Gastrocnemius medialis (tissue), 4 donors: ENCODE data around the gene PBX2. TPM values are rescaled to one million over a fixed set of nuclear protein-coding genes. Genes with fewer than 3 reads are reported as not detected.

ENCODE experiments used
- ATAC-seq, 2 donors: fragments of 150-250 bp; one replicate each; pipeline ENCODE4 v1.9.1; 2016
- DNase-seq, 2 donors: peaks; one replicate each; pipeline ENCODE4 v3.0.0-alpha.2; 2019
- H3K27ac ChIP-seq, 4 donors: fragments of 200-600 bp; sonication (generic); 1 replicate in 1 of 4; 2 replicates in 3 of 4; pipeline ENCODE4 v1.5.1; 2016 to 2018; ENCODE audit warnings: mild to moderate bottlenecking in 2 of 4, moderate library complexity in 1 of 4
- H3K27me3 ChIP-seq, 3 donors: fragments of 200-600 bp; sonication (generic) in 2 of 3; 1 replicate in 1 of 3; 2 replicates in 2 of 3; pipeline versions ENCODE4 v1.5.1 to v1.6.0; 2016 to 2019; ENCODE audit warnings: mild to moderate bottlenecking in 1 of 3, moderate library complexity in 1 of 3
- H3K36me3 ChIP-seq, 2 donors: fragments of 200-600 bp; sonication (generic) in 1 of 2; one replicate each; pipeline ENCODE4 v1.5.1; 2017 to 2018
- H3K4me1 ChIP-seq, 2 donors: fragments of 200-600 bp; sonication (generic) in 1 of 2; one replicate each; pipeline ENCODE4 v1.5.1; 2016 to 2017; ENCODE audit warnings: mild to moderate bottlenecking in 2 of 2
- H3K4me3 ChIP-seq, 4 donors: fragments of 200-600 bp; sonication (generic) in 3 of 4; 1 replicate in 1 of 4; 2 replicates in 3 of 4; pipeline ENCODE4 v1.5.1; 2016 to 2019; ENCODE audit warnings: mild to moderate bottlenecking in 2 of 4
- H3K9me3 ChIP-seq, 3 donors: fragments of 200-600 bp; sonication (generic) in 2 of 3; 1 replicate in 1 of 3; 2 replicates in 2 of 3; pipeline ENCODE4 v1.5.1; 2016 to 2019
- POLR2A ChIP-seq, 2 donors: fragments of 450-650 bp; IDR thresholded peaks; one replicate each; pipeline ENCODE4 v1.6.1; 2017; ENCODE audit warnings: antibody characterized with exemption in 2 of 2, mild to moderate bottlenecking in 2 of 2, moderate library complexity in 2 of 2
- in situ Hi-C, 4 donors: fragments of 200-750 bp; cut with MboI; loops; one replicate each; pipeline versions ENCODE4 v1.15.0 to v1.8.0; 2017; ENCODE audit warnings: low sequenced_read_pairs in 4 of 4
- intact Hi-C: fragments of 100-400 bp; cut with DNase I; formaldehyde crosslinking; loops from one replicate; pipeline ENCODE4 v1.15.1; 2023; ENCODE audit warnings: low total_unique reads
- total RNA-seq, 4 donors: library from RNA; depleted of rRNA; stranded (reverse); fragments of >200 nt; gene quantifications; one replicate each; pipeline versions ENCODE4 v1.1.0 to v1.2.3, GENCODE V29; 2016
- TF ChIP-seq, protein P1 (sequence below), 5 experiments: fragments of 450-650 bp in 3 of 5; fragments of 200-600 bp in 2 of 5; sonication (generic) in 2 of 5; IDR thresholded peaks in 4 of 5; conservative IDR thresholded peaks in 1 of 5; 1 replicate in 4 of 5; 2 replicates in 1 of 5; pipeline ENCODE4 v1.5.1; 2016 to 2019; ENCODE audit warnings: antibody characterized with exemption in 5 of 5, mild to moderate bottlenecking in 3 of 5, moderate library complexity in 3 of 5

Gene PBX2, protein sequence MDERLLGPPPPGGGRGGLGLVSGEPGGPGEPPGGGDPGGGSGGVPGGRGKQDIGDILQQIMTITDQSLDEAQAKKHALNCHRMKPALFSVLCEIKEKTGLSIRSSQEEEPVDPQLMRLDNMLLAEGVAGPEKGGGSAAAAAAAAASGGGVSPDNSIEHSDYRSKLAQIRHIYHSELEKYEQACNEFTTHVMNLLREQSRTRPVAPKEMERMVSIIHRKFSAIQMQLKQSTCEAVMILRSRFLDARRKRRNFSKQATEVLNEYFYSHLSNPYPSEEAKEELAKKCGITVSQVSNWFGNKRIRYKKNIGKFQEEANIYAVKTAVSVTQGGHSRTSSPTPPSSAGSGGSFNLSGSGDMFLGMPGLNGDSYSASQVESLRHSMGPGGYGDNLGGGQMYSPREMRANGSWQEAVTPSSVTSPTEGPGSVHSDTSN
- 10 to 100 TPM; 24.3 to 37.6 (median 33.6) TPM for total RNA-seq

DNA sequence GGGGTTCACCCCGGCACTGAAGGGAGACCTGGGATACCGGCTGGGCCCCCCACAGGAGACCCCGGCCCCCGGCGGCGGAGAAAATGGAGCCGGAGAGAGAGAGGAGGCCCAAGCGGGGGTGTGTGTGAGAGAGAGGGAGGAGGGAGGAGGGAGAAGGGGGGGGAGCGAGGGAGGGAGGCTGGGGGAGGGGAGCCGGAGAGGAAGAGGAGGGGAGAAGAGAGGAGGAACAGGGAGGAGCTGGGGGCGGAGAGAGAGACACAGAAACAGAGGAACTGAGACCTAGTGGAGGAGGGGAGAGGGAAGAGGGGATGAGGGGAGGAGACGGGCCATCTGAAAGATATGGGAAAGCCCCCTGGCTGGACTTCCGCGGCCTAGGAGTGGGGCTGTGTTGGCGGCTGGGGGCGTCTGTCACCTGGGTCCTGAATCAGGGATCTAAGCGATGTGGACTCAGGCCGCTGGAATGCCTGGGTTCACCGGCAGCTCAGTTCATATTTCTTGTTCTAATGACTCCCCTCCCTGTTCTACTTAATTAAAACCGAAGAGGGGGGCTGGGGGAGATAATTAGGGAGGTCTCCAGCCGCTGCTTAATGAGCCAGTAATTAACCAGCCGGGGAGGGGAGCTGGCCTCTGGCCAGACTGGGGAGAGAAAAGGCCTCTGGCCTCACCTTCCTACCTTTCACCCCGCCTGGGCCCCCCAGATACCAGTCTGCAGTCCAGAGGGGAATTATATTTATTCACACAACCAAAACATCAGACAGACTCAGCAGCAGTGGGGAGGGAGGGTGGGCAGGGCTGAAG is at the start of gene PBX2:
Gene PBX2, minus strand, starts transcription at position 149 of the 798 bp plus-strand sequence. CDS start 287 bp downstream, outside the sequence.
- in situ Hi-C loops, result loop anchor here in 3 of 4 donors (5.0 to 25.0 kb wide), 8 partner anchors 63 to 1578 kb away; partner anchors contain the start of genes BRD2 (in 3 of the 3), HLA-DMA (in 3 of the 3), APOM (in 2 of the 3) and ATF6B (in 2 of the 3)
- Histone ChIP-seq H3K4me3 (peak within 1 kb of the TSS; percentile 71 to 87 (median 78)), H3K4me1 (peaks cover 37 to 53% of the 10 kb centered on the region in 2 donors), H3K27ac (peak within 1 kb of the TSS; percentile 96 to 99 (median 98)), H3K27me3 (no peaks in the 10 kb centered on the region), H3K36me3 (peaks cover 0 to 5% of the 10 kb centered on the region in 2 donors), H3K9me3 (no peaks in the 10 kb centered on the region)
- TF ChIP-seq POLR2A (IDR thresholded peaks at IDR 0.05), result peak; percentile 72 to 90
- TF ChIP-seq, protein P1, sequence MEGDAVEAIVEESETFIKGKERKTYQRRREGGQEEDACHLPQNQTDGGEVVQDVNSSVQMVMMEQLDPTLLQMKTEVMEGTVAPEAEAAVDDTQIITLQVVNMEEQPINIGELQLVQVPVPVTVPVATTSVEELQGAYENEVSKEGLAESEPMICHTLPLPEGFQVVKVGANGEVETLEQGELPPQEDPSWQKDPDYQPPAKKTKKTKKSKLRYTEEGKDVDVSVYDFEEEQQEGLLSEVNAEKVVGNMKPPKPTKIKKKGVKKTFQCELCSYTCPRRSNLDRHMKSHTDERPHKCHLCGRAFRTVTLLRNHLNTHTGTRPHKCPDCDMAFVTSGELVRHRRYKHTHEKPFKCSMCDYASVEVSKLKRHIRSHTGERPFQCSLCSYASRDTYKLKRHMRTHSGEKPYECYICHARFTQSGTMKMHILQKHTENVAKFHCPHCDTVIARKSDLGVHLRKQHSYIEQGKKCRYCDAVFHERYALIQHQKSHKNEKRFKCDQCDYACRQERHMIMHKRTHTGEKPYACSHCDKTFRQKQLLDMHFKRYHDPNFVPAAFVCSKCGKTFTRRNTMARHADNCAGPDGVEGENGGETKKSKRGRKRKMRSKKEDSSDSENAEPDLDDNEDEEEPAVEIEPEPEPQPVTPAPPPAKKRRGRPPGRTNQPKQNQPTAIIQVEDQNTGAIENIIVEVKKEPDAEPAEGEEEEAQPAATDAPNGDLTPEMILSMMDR (IDR thresholded peaks at IDR 0.05 in 4 of 5, conservative IDR thresholded peaks at IDR 0.05 in 1 of 5), result no peak
- intact Hi-C loops, result loop anchor here (10.0 kb wide), 1 partner anchor 1475 kb away; the partner anchor contains the start of gene MDC1
- ATAC-seq, result peak; percentile 83 to 89
- DNase-seq, result peak; percentile 94

DNA sequence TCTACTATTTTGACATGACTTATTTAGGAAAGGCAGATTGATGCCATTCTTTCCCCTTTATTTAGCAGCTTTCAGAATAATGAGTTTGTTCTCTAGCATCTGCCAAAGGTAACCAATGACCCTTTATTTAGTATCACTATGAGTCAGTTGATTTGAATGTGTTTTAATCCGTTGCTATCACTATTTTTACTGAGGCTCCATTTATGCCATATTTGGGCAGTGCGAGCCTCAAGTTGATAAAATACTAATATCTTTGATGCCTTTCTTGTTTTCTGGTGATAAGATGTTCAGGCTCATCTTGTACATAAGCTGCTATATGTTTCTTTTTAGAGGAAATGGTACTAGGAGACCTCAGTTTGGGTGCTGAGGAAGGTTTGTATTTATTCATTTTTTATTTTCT is 49.5 kb upstream of the PBX2 start:
- in situ Hi-C loops, result loop anchor here in 2 of 4 donors (25.0 kb wide), 1 partner anchor 548 kb away; no protein-coding TSS in a partner anchor

DNA sequence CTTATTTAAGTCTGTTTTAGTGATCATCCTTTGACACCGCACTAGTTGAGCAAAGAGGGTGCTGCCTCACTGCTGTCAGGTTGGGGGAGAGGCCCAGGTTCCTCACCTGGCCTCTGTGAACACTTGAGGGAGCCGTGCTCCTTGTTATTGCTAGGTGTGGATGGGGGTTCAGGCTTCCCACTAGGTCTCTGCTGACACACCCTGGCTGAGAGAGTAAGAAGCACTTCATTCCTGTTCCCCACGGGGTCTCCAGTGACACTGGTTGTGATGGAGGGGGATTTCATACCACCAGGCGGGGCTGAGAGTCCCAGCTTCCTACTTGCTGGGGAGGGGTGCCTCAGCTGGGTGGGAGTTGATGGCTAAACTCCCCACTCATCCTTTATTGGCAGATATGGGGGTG is 44.9 kb upstream of the PBX2 start:
- no peaks in the 10 kb centered on the region for H3K36me3 ChIP-seq
- no peak for DNase-seq
- no peaks in the 10 kb centered on the region for H3K4me1 ChIP-seq
- in situ Hi-C loops, result loop anchor here in 2 of 4 donors (25.0 kb wide), 1 partner anchor 552 kb away; no protein-coding TSS in a partner anchor
- H3K4me3 ChIP-seq, result no peak overlapping the region
- no peaks in the 10 kb centered on the region for H3K27me3 ChIP-seq
- no peaks in the 10 kb centered on the region for H3K9me3 ChIP-seq
- intact Hi-C loops, result no loop called here
- ATAC-seq, result no peak
- no peak for TF ChIP-seq POLR2A (IDR thresholded peaks at IDR 0.05)
- TF ChIP-seq, protein P1 (IDR thresholded peaks at IDR 0.05 in 4 of 5, conservative IDR thresholded peaks at IDR 0.05 in 1 of 5), result no peak
- peak overlapping the region; percentile 46 to 73 (median 62) for H3K27ac ChIP-seq

More for the DNA sequence above, 49.5 kb upstream of the PBX2 start:
- H3K4me1 ChIP-seq, result peaks cover 0 to 6% of the 10 kb centered on the region in 2 donors
- H3K36me3 ChIP-seq, result no peaks in the 10 kb centered on the region
- no peaks in the 10 kb centered on the region for H3K9me3 ChIP-seq
- no peak for DNase-seq
- no peaks in the 10 kb centered on the region for H3K27me3 ChIP-seq
- no peak for ATAC-seq
- H3K27ac ChIP-seq, result no peak overlapping the region
- no peak overlapping the region for H3K4me3 ChIP-seq
- intact Hi-C loops, result no loop called here
- TF ChIP-seq, protein P1 (IDR thresholded peaks at IDR 0.05 in 4 of 5, conservative IDR thresholded peaks at IDR 0.05 in 1 of 5), result no peak
- no peak for TF ChIP-seq POLR2A (IDR thresholded peaks at IDR 0.05)

DNA sequence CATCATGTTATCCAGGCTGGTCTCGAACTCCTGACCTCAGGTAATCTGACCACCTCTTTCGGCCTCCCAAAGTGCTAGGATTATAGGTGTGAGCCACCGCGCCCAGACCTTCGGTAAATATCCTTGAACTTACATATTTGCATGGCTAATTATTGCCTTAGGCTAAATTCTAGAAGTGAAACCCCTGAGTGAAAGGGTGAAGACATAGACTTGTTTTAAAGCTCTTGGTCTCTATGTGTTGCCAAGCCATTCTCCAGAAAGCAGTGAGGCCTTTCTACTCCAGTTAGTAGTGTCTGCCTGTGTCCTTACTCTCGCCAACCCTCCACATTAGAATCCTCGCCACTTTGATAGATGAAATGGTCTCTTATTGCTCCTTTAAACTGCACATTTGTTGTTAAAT is 36.4 kb upstream of the PBX2 start:
- intact Hi-C loops, result no loop called here
- in situ Hi-C loops, result loop anchor here in 2 of 4 donors (25.0 kb wide), 1 partner anchor 561 kb away; no protein-coding TSS in a partner anchor
- no peak for ATAC-seq
- TF ChIP-seq POLR2A (IDR thresholded peaks at IDR 0.05), result no peak
- TF ChIP-seq, protein P1 (IDR thresholded peaks at IDR 0.05 in 4 of 5, conservative IDR thresholded peaks at IDR 0.05 in 1 of 5), result no peak
- Histone ChIP-seq H3K36me3 (no peaks in the 10 kb centered on the region), H3K27me3 (no peaks in the 10 kb centered on the region), H3K9me3 (no peaks in the 10 kb centered on the region), H3K4me3 (no peak overlapping the region), H3K4me1 (no peaks in the 10 kb centered on the region), H3K27ac (peak overlapping the region in 1 of 4 donors; percentile 7)
- DNase-seq, result no peak
